Pancreas (tissue), 10 donors: ENCODE measurements around the gene SUCLG2. TPM values are rescaled to one million over a fixed set of nuclear protein-coding genes. Genes with fewer than 3 reads are reported as not detected.

Experiments
- ATAC-seq, 4 donors: fragments of 200-7000 bp; cut with Tn5 transposase; one replicate each; pipeline versions ENCODE4 v1.8.0 to v1.9.1; 2020; ENCODE audit warnings: mild to moderate bottlenecking in 4 of 4, moderate library complexity in 4 of 4
- DNase-seq, 6 donors: peaks; one replicate each; pipeline ENCODE4 v3.0.0-alpha.2; 2020
- FAIRE-seq: peaks from 2 replicates; lab custom pipeline; 2012; peaks lifted over from hg19 to GRCh38; lab: Jason Lieb, UNC
- H3K27ac ChIP-seq, 4 donors: fragments of 200-600 bp; sonication (generic); 1 replicate in 3 of 4; 2 replicates in 1 of 4; pipeline versions ENCODE4 v1.5.0 to v1.8.0; 2020
- H3K27me3 ChIP-seq, 4 donors: fragments of 200-600 bp; one replicate each; pipeline ENCODE4 v1.8.0; 2021
- H3K36me3 ChIP-seq, 3 donors: fragments of 200-600 bp; sonication (generic) in 1 of 3; one replicate each; pipeline versions ENCODE4 v1.5.0 to v1.8.0; 2020 to 2021
- H3K4me1 ChIP-seq, 3 donors: fragments of 200-600 bp; one replicate each; pipeline ENCODE4 v1.8.0; 2021
- H3K4me3 ChIP-seq, 4 donors: fragments of 200-600 bp; sonication (generic) in 2 of 4; one replicate each; pipeline versions ENCODE4 v1.5.0 to v1.8.0; 2020 to 2021
- H3K9me3 ChIP-seq, 4 donors: fragments of 200-600 bp; one replicate each; pipeline ENCODE4 v1.8.0; 2021
- WGBS, 2 donors: extraction: QIAGEN DNeasy Blood & Tissue Kit; methylation state at CpG; one replicate each; pipeline ENCODE4 v1.1.7; 2013; 5-methylcytosine and 5-hydroxymethylcytosine counted together
- intact Hi-C, 3 donors: fragments of 100-400 bp; cut with DNase I; formaldehyde crosslinking; loops; one replicate each; pipeline versions ENCODE4 v1.11.1 to v1.14.2; 2022
- polyA plus RNA-seq, 2 donors: library from polyadenylated mRNA; stranded (reverse); fragments of 200-250 nt; gene quantifications; one replicate each; pipeline ENCODE4 v1.2.3, GENCODE V29; 2013
- total RNA-seq, 6 donors: library from RNA; stranded (reverse); fragmentation: NEBNext Ultra II Directional in 4 of 6; extraction: Animal tissue kit (Norgen Biotek cat#: 25700) in 4 of 6; gene quantifications; one replicate each; pipeline versions ENCODE4 v1.2.1 to v1.2.4, GENCODE V29; 2021 to 2023
- TF ChIP-seq, protein P1 (sequence below), 4 donors: fragments of 200-600 bp; sonication (generic) in 3 of 4; IDR thresholded peaks; one replicate each; pipeline versions ENCODE4 v1.5.0 to v1.8.0; 2021; ENCODE audit warnings: antibody characterized with exemption in 4 of 4
- donor health status: healthy with polysubstance abuse.
- donor health status: DM: no; HTN: no; CAD: no; lungs with moderate emphysema.
- donor health status: DM: no; HTN: no; CAD: no.
- donor health status: control.
- donor health status: control.
- donor health status: Bipolar disorder and iron deficiency.
- donor health status: DM: yes; HTN: yes; CAD: no.
- donor health status: DM: no; HTN: no; CAD: no.
- donor health status: DM: no; HTN: no; CAD: no.
- donor health status: DM: yes; HTN: yes; CAD: no.

Gene SUCLG2
- total and polyA plus RNA-seq, 8 donors, result 16.4 to 34.4 (median 28.9) TPM

DNA sequence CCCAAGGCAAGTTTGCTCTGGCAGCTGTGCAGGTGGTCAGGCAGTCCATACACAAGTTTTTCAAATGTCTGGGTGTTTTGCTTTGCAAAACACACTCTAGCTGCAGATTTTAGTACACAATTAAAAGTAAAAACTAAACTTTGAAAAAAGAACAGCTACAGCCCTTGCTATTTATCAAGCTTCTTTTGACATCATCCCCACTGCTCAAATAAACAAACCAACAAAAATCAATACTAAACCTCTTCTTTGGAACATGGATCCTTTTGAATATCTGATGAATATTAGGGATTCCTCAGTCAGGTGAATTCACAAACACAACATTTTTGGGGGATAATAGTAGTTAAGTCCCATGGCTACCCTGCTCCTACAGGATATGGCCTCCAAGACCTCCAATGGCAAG lies 249.2 kb downstream of the SUCLG2 start:
- no peak overlapping the region for H3K27ac ChIP-seq
- no peaks in the 10 kb centered on the region for H3K36me3 ChIP-seq
- FAIRE-seq (no peak), ATAC-seq (no peak), DNase-seq (no peak)
- TF ChIP-seq, protein P1, sequence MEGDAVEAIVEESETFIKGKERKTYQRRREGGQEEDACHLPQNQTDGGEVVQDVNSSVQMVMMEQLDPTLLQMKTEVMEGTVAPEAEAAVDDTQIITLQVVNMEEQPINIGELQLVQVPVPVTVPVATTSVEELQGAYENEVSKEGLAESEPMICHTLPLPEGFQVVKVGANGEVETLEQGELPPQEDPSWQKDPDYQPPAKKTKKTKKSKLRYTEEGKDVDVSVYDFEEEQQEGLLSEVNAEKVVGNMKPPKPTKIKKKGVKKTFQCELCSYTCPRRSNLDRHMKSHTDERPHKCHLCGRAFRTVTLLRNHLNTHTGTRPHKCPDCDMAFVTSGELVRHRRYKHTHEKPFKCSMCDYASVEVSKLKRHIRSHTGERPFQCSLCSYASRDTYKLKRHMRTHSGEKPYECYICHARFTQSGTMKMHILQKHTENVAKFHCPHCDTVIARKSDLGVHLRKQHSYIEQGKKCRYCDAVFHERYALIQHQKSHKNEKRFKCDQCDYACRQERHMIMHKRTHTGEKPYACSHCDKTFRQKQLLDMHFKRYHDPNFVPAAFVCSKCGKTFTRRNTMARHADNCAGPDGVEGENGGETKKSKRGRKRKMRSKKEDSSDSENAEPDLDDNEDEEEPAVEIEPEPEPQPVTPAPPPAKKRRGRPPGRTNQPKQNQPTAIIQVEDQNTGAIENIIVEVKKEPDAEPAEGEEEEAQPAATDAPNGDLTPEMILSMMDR (IDR thresholded peaks at IDR 0.05), result no peak
- no peaks in the 10 kb centered on the region for H3K27me3 ChIP-seq
- H3K4me1 ChIP-seq, result peaks cover 0 to 5% (median 0%) of the 10 kb centered on the region in 3 donors
- H3K9me3 ChIP-seq, result no peaks in the 10 kb centered on the region
- intact Hi-C loops, result no loop called here
- H3K4me3 ChIP-seq, result no peak overlapping the region

GRCh38 chr3:67402873-67403272 lies 251.5 kb downstream of the SUCLG2 start:
- ATAC-seq (peak in 1 of 4 donors; percentile 77), DNase-seq (no peak), FAIRE-seq (no peak)
- TF ChIP-seq, protein P1 (IDR thresholded peaks at IDR 0.05), result no peak
- Histone ChIP-seq H3K27ac (no peak overlapping the region), H3K9me3 (no peaks in the 10 kb centered on the region), H3K4me1 (peaks cover 0 to 5% (median 0%) of the 10 kb centered on the region in 3 donors), H3K4me3 (no peak overlapping the region), H3K36me3 (no peaks in the 10 kb centered on the region), H3K27me3 (no peaks in the 10 kb centered on the region)
- WGBS, 2 donors, result 30 to 32% methylated on average over 3 of the region's 3 CpGs
- intact Hi-C loops, result no loop called here

GRCh38 chr3:67401921-67402320 lies 252.5 kb downstream of the SUCLG2 start:
- 73 to 82% methylated on average over 3 of the region's 3 CpGs for WGBS, 2 donors
- ATAC-seq (peak in 1 of 4 donors; percentile 43), FAIRE-seq (no peak), DNase-seq (no peak)
- Histone ChIP-seq H3K4me3 (no peak overlapping the region), H3K4me1 (peaks cover 0 to 5% (median 0%) of the 10 kb centered on the region in 3 donors), H3K9me3 (no peaks in the 10 kb centered on the region), H3K27ac (no peak overlapping the region), H3K27me3 (no peaks in the 10 kb centered on the region), H3K36me3 (no peaks in the 10 kb centered on the region)
- intact Hi-C loops, result no loop called here
- TF ChIP-seq, protein P1 (IDR thresholded peaks at IDR 0.05), result no peak

DNA sequence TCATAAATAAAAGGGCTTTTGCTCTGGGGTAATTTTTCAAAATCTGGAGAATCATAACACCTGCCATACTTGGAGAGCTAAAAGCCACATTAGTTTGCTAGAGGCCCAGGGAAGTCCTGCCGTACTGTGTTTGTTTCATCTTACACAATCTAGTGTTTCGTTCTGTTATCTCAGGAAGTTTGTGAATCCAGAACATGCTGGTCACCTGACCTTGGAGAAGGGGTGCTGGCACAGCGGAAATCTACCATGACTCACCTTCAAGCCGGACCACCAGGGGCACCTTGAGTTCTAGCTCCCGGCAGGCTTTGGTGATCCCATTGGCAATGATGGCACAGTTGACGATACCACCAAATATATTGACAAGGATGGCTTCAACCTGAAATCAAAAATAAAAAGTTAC lies 253.9 kb downstream of the SUCLG2 start:
- WGBS, 2 donors, result 89 to 91% methylated on average over 6 of the region's 6 CpGs
- ATAC-seq (no peak), FAIRE-seq (no peak), DNase-seq (no peak)
- peaks cover 0 to 5% (median 0%) of the 10 kb centered on the region in 3 donors for H3K4me1 ChIP-seq
- H3K9me3 ChIP-seq, result no peaks in the 10 kb centered on the region
- intact Hi-C loops, result no loop called here
- no peak overlapping the region for H3K27ac ChIP-seq
- no peak overlapping the region for H3K4me3 ChIP-seq
- no peaks in the 10 kb centered on the region for H3K36me3 ChIP-seq
- H3K27me3 ChIP-seq, result no peaks in the 10 kb centered on the region
- TF ChIP-seq, protein P1 (IDR thresholded peaks at IDR 0.05), result no peak

DNA sequence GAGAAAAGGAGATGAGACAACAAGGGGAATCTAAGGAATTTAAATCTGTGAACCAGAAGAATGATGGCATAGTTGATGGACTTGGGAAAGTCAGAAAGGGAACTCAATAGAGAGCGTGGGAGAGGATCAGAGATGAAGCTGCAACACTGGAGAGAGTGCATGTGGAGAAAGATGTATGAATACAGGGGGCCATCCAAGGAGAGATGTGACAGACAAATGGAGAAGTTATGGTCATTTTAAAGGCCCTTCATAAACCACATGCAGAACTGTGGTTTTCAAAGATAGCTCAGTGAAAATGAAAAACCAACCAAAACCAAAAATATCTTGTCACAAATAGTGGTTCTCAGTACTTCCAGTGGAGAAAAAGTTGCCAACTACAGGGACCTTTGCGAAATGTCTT lies 265.2 kb downstream of the SUCLG2 start:
- TF ChIP-seq, protein P1 (IDR thresholded peaks at IDR 0.05), result no peak
- H3K27me3 ChIP-seq, result no peaks in the 10 kb centered on the region
- no peak overlapping the region for H3K27ac ChIP-seq
- FAIRE-seq, result no peak
- no peaks in the 10 kb centered on the region for H3K9me3 ChIP-seq
- no peak for ATAC-seq
- no peaks in the 10 kb centered on the region for H3K36me3 ChIP-seq
- intact Hi-C loops, result loop anchor here in 1 of 3 donors (10.0 kb wide), 1 partner anchor 1486 kb away; no protein-coding TSS in a partner anchor
- H3K4me3 ChIP-seq, result no peak overlapping the region
- DNase-seq, result no peak
- WGBS, 2 donors, result 95 to 98% methylated on average over 2 of the region's 2 CpGs
- no peaks in the 10 kb centered on the region for H3K4me1 ChIP-seq
